Heart left ventricle (tissue), 16 donors: ENCODE results near the gene HOOK2. TPM values are rescaled to one million over a fixed set of nuclear protein-coding genes. Genes with fewer than 3 reads are reported as not detected.
A peak's percentile ranks its signal among the peaks of the same experiment; 100 is the strongest.

Source experiments
- ATAC-seq, 4 donors: fragments of 200-7000 bp; cut with Tn5 transposase; one replicate each; pipeline ENCODE4 v1.9.1; 2020 to 2022; ENCODE audit warnings: moderate library complexity in 4 of 4, mild to moderate bottlenecking in 3 of 4, moderate number of reproducible peaks in 1 of 4
- DNase-seq, 5 donors: peaks; one replicate each; pipeline ENCODE4 v3.0.0-alpha.2; 2020
- H3K27ac ChIP-seq, 12 donors: fragments of 200-600 bp; sonication (generic) in 4 of 12; one replicate each; pipeline versions ENCODE4 v1.5.0 to v1.8.0; 2016 to 2022; ENCODE audit warnings: mild to moderate bottlenecking in 2 of 12
- H3K27me3 ChIP-seq, 9 donors: fragments of 200-600 bp; sonication (generic) in 2 of 9; one replicate each; pipeline versions ENCODE4 v1.5.1 to v1.8.0; 2016 to 2022; ENCODE audit warnings: mild to moderate bottlenecking in 3 of 9
- H3K36me3 ChIP-seq, 9 donors: fragments of 200-600 bp; sonication (generic) in 2 of 9; one replicate each; pipeline versions ENCODE4 v1.5.0 to v1.8.0; 2018 to 2022; ENCODE audit warnings: mild to moderate bottlenecking in 2 of 9
- H3K4me1 ChIP-seq, 12 donors: fragments of 200-600 bp; sonication (generic) in 4 of 12; one replicate each; pipeline versions ENCODE4 v1.5.0 to v1.8.0; 2016 to 2022; ENCODE audit warnings: mild to moderate bottlenecking in 3 of 12
- H3K4me3 ChIP-seq, 12 donors: fragments of 200-600 bp; sonication (generic) in 4 of 12; one replicate each; pipeline versions ENCODE4 v1.5.0 to v1.8.0; 2017 to 2022; ENCODE audit warnings: mild to moderate bottlenecking in 9 of 12, moderate library complexity in 4 of 12
- H3K9me3 ChIP-seq, 12 donors: fragments of 200-600 bp; sonication (generic) in 4 of 12; one replicate each; pipeline versions ENCODE4 v1.5.0 to v1.8.0; 2016 to 2022; ENCODE audit warnings: mild to moderate bottlenecking in 1 of 12
- CTCF ChIP-seq, 12 donors: fragments of 200-600 bp; sonication (generic) in 4 of 12; IDR thresholded peaks; one replicate each; pipeline versions ENCODE4 v1.5.0 to v1.8.0; 2018 to 2022; ENCODE audit warnings: antibody characterized with exemption in 12 of 12, mild to moderate bottlenecking in 5 of 12
- POLR2A ChIP-seq, 2 donors: fragments of 450-650 bp; IDR thresholded peaks; one replicate each; pipeline ENCODE4 v1.6.1; 2017; ENCODE audit warnings: antibody characterized with exemption in 2 of 2, mild to moderate bottlenecking in 2 of 2, moderate library complexity in 2 of 2
- WGBS, 4 donors: extraction: QIAGEN DNeasy Blood & Tissue Kit in 2 of 4; methylation state at CpG; one replicate each; pipeline versions ENCODE4 v1.1.5 to v1.1.7; 2013 to 2018; 5-methylcytosine and 5-hydroxymethylcytosine counted together
- intact Hi-C, 10 donors: fragments of 100-400 bp; cut with DNase I; formaldehyde crosslinking; loops; one replicate each; pipeline versions ENCODE4 v1.11.1 to v1.14.2; 2022
- polyA plus RNA-seq, 2 donors: library from polyadenylated mRNA; stranded (reverse); fragments of 200-250 nt; gene quantifications; one replicate each; pipeline ENCODE4 v1.2.3, GENCODE V29; 2013
- total RNA-seq, 9 donors: library from RNA; depleted of rRNA in 2 of 9; stranded (reverse); fragments of >200 nt in 2 of 9; fragmentation: NEBNext Ultra II Directional in 3 of 9; extraction: Animal tissue kit (Norgen Biotek cat#: 25700) in 3 of 9; gene quantifications; one replicate each; pipeline versions ENCODE4 v1.1.0 to v1.2.4, GENCODE V29; 2016 to 2023
- donor health status: ischemic (EF 13 %, LVEDD 7.1; RV severe dilation, severe dysfunction).
- donor health status: healthy with polysubstance abuse.
- donor health status: DM: no; HTN: yes; CAD: no.
- donor health status: DM: no; HTN: no; CAD: no.
- donor health status: ischemic (EF 25% LVEDD 6.9; RV normal size, moderate dysfunction).
- donor health status: ischemic (EF 25% LVEDD 5.7; RV mildly dilated, moderate dysfunction).
- donor health status: healthy.
- donor health status: DM: yes; HTN: yes; CAD: no.
- donor health status: ischemic (EF 35%, LVEDD 5.7; RV mildly dilated, moderate dysfunction).
- donor health status: nonischemic (EF 11% LVEDD 7.7; RV severe dilation, severe dysfunction).
- donor health status: DM: yes; HTN: yes; CAD: no.
- donor health status: PGD.
- donor health status: ischemic (EF 29% LVEDD 5.4; RV normal size, mild dysfunction).
- donor health status: nonischemic (EF 23%, LVEDD 6.1; RV moderate dilation, normal function).

Gene HOOK2
- total and polyA plus RNA-seq, 11 donors, result 29.9 to 90.1 (median 62.6) TPM

- Histone ChIP-seq H3K27me3 (no peaks in the 10 kb centered on the region), H3K27ac (peak overlapping the region; percentile 92 to 100 (median 99)), H3K4me3 (peak overlapping the region; percentile 5 to 67 (median 54)), H3K36me3 (no peaks in the 10 kb centered on the region), H3K4me1 (peaks cover 7 to 84% (median 63%) of the 10 kb centered on the region in 12 donors), H3K9me3 (no peaks in the 10 kb centered on the region)
- ATAC-seq (peak; percentile 6 to 75 (median 56)), DNase-seq (peak; percentile 94 to 97 (median 95))
- TF ChIP-seq POLR2A (IDR thresholded peaks at IDR 0.05) (peak in 1 of 2 donors; percentile 75), CTCF (IDR thresholded peaks at IDR 0.05) (peak in 4 of 12 donors; percentile 14 to 35 (median 18))
- 2 to 3% (median 2%) methylated on average over 28 to 88 of the region's 88 CpGs for whole genome bisulfite sequencing, 4 donors
- intact Hi-C loops, result loop anchor here in 1 of 10 donors (10.0 kb wide), 1 partner anchor 372 kb away; the partner anchor contains the start of genes IER2 and STX10
Observed at GRCh38 chr19:12782424-12783290, 7.3 kb upstream of the HOOK2 start.

GRCh38 chr19:12782174-12782423, 6.7 kb upstream of the HOOK2 start:
- no peaks in the 10 kb centered on the region for H3K27me3 ChIP-seq
- intact Hi-C loops, result loop anchor here in 1 of 10 donors (10.0 kb wide), 1 partner anchor 373 kb away; the partner anchor contains the start of genes IER2 and STX10
- DNase-seq (no peak), ATAC-seq (no peak)
- H3K9me3 ChIP-seq, result no peaks in the 10 kb centered on the region
- TF ChIP-seq POLR2A (IDR thresholded peaks at IDR 0.05) (no peak), CTCF (IDR thresholded peaks at IDR 0.05) (no peak)
- WGBS, 4 donors, result 0 to 2% (median 1%) methylated on average over 12 of the region's 12 CpGs
- peak overlapping the region; percentile 92 to 100 (median 99) for H3K27ac ChIP-seq
- H3K4me3 ChIP-seq, result peak overlapping the region in 11 of 12 donors; percentile 27 to 67 (median 55)
- peaks cover 7 to 84% (median 60%) of the 10 kb centered on the region in 12 donors for H3K4me1 ChIP-seq
- H3K36me3 ChIP-seq, result no peaks in the 10 kb centered on the region

GRCh38 chr19:12779162-12779993, 4.0 kb upstream of the HOOK2 start:
- Histone ChIP-seq H3K4me3 (peak overlapping the region in 8 of 12 donors; percentile 54 to 83 (median 70)), H3K9me3 (no peaks in the 10 kb centered on the region), H3K27ac (peak overlapping the region; percentile 78 to 99 (median 94)), H3K36me3 (no peaks in the 10 kb centered on the region), H3K4me1 (peaks cover 6 to 65% (median 55%) of the 10 kb centered on the region in 12 donors), H3K27me3 (no peaks in the 10 kb centered on the region)
- intact Hi-C loops, result loop anchor here in 1 of 10 donors (2.0 kb wide), 1 partner anchor 13 kb away; no protein-coding TSS in a partner anchor
- ATAC-seq, result peak; percentile 8 to 34 (median 20)
- WGBS, 4 donors, result 59 to 69% (median 66%) methylated on average over 13 to 15 of the region's 15 CpGs
- DNase-seq, result peak; percentile 74 to 90 (median 81)
- TF ChIP-seq POLR2A (IDR thresholded peaks at IDR 0.05) (no peak), CTCF (IDR thresholded peaks at IDR 0.05) (peak in 1 of 12 donors; percentile 20)

- WGBS, 4 donors, result 48 to 67% (median 56%) methylated on average over 6 of the region's 6 CpGs
- intact Hi-C loops, result loop anchor here in 1 of 10 donors (2.0 kb wide), 1 partner anchor 14 kb away; no protein-coding TSS in a partner anchor
- Histone ChIP-seq H3K9me3 (no peaks in the 10 kb centered on the region), H3K4me1 (peaks cover 4 to 65% (median 55%) of the 10 kb centered on the region in 12 donors), H3K4me3 (peak overlapping the region in 10 of 12 donors; percentile 47 to 83 (median 68)), H3K27ac (peak overlapping the region; percentile 78 to 99 (median 94)), H3K27me3 (no peaks in the 10 kb centered on the region), H3K36me3 (peaks cover 0 to 2% (median 0%) of the 10 kb centered on the region in 9 donors)
- ATAC-seq (no peak), DNase-seq (no peak)
- TF ChIP-seq POLR2A (IDR thresholded peaks at IDR 0.05) (no peak), CTCF (IDR thresholded peaks at IDR 0.05) (no peak)
Observed at GRCh38 chr19:12778905-12779161, 3.5 kb upstream of the HOOK2 start.
